RWPE1 (cell line): Measurements from ENCODE around the gene B3GNT4.

Experiments
- CTCF ChIA-PET: fragments of 350-600 bp; sonication (Branson Sonifier 250); formaldehyde crosslinking; extraction: SDS; loops from one replicate; lab custom pipeline; 2021; lab: Yijun Ruan, JAX
- POLR2A ChIA-PET: fragments of 400-600 bp; formaldehyde crosslinking; extraction: SDS; loops from one replicate; lab custom pipeline; 2020; ENCODE audit warnings: antibody characterized with exemption; ENCODE audit not compliant: low non-redundant PET; lab: Yijun Ruan, JAX
- DNase-seq: peaks from one replicate; pipeline ENCODE4 v3.0.0; 2012; ENCODE audit warnings: low spot score
- H3K27ac ChIP-seq: fragments of 450-650 bp; 2 replicates; pipeline ENCODE4 v1.5.1; 2017
- CTCF ChIP-seq: fragments of 450-650 bp; conservative IDR thresholded peaks from 2 replicates; pipeline ENCODE4 v1.5.1; 2017; ENCODE audit warnings: low read depth, mild to moderate bottlenecking

The B3GNT4 gene

GRCh38 chr12:122185494-122186082 is 17.9 kb upstream of the B3GNT4 start:
- H3K27ac ChIP-seq: no peak overlapping the region
- no peak for DNase-seq
- TF ChIP-seq CTCF: no peak
- ChIA-PET POLR2A (no interaction called here), CTCF (no interaction called here)

- no peak for TF ChIP-seq CTCF
- CTCF ChIA-PET: no interaction called here
- POLR2A ChIA-PET: no interaction called here
- DNase-seq: no peak
- no peak overlapping the region for H3K27ac ChIP-seq
Observed at GRCh38 chr12:122187466-122187865, 16.0 kb upstream of the B3GNT4 start.

GRCh38 chr12:122189626-122190475 is 13.7 kb upstream of the B3GNT4 start:
- no peak overlapping the region for H3K27ac ChIP-seq
- DNase-seq: no peak
- CTCF ChIA-PET: interaction anchor here (0.6 to 2.0 kb wide), 4 partner anchors 10 to 135 kb away, joined by 3 to 10 read pairs (median 4); no protein-coding TSS in a partner anchor
- POLR2A ChIA-PET: no interaction called here
- no peak for TF ChIP-seq CTCF

- peak; percentile 79 for TF ChIP-seq CTCF
- CTCF ChIA-PET: interaction anchor here (0.5 to 2.0 kb wide), 20 partner anchors 9 to 136 kb away, joined by 3 to 17 read pairs (median 4); partner anchors contain the start of genes B3GNT4 and LRRC43
- POLR2A ChIA-PET: no interaction called here
- no peak overlapping the region for H3K27ac ChIP-seq
- peak; percentile 74 for DNase-seq
Observed at GRCh38 chr12:122190842-122191668, 12.5 kb upstream of the B3GNT4 start.

GRCh38 chr12:122192441-122192840 is 11.1 kb upstream of the B3GNT4 start:
- no peak for TF ChIP-seq CTCF
- no peak overlapping the region for H3K27ac ChIP-seq
- ChIA-PET CTCF (interaction anchor here (1.1 to 2.0 kb wide), 3 partner anchors 10 to 141 kb away, joined by 6 to 17 read pairs (median 6); partner anchors contain the start of gene LRRC43), POLR2A (no interaction called here)
- DNase-seq: no peak

GRCh38 chr12:122194804-122195203 is 8.7 kb upstream of the B3GNT4 start:
- H3K27ac ChIP-seq: no peak overlapping the region
- CTCF ChIA-PET: no interaction called here
- POLR2A ChIA-PET: no interaction called here
- DNase-seq: no peak
- no peak for TF ChIP-seq CTCF
